ENCODE data around the gene ADAMTS16.

ADAMTS16 gene

GRCh38 chr5:5139777-5140478 is at the start of gene ADAMTS16:
TSS of gene ADAMTS16 (plus strand) at chr5:5140330. CDS start at chr5:5140468, 138 bp downstream.
- DNase-seq, result no peak
- Histone ChIP-seq H3K27ac (no peak within 1 kb of the TSS), H3K9me3 (ENCODE audit: severe bottlenecking) (peaks cover 2% of the 10 kb centered on the region), H3K27me3 (ENCODE audit: insufficient read depth, low read depth, severe bottlenecking) (peaks cover 78% of the 10 kb centered on the region), H3K4me3 (ENCODE audit: low read depth, low read length) (peak within 1 kb of the TSS; percentile 1; the same call in 1 of the 2 replicates), H3K36me3 (no peaks in the 10 kb centered on the region)
- no peak for TF ChIP-seq CTCF (IDR thresholded peaks at IDR 0.05; ENCODE audit: low read depth, low read length)

- Histone ChIP-seq H3K27ac (no peak overlapping the region), H3K4me3 (ENCODE audit: low read depth, low read length) (no peak overlapping the region), H3K27me3 (ENCODE audit: insufficient read depth, low read depth, severe bottlenecking) (peaks cover 90% of the 10 kb centered on the region), H3K36me3 (no peaks in the 10 kb centered on the region), H3K9me3 (ENCODE audit: severe bottlenecking) (no peaks in the 10 kb centered on the region)
- DNase-seq, result no peak
- no peak for TF ChIP-seq CTCF (IDR thresholded peaks at IDR 0.05; ENCODE audit: low read depth, low read length)
Observed at GRCh38 chr5:5092149-5092548, 48.0 kb upstream of the ADAMTS16 start.

GRCh38 chr5:5100635-5101034 is 39.5 kb upstream of the ADAMTS16 start:
- TF ChIP-seq CTCF (IDR thresholded peaks at IDR 0.05; ENCODE audit: low read depth, low read length), result no peak

GRCh38 chr5:5101676-5102075 is 38.5 kb upstream of the ADAMTS16 start:
- Histone ChIP-seq H3K27ac (no peak overlapping the region), H3K36me3 (no peaks in the 10 kb centered on the region), H3K4me3 (ENCODE audit: low read depth, low read length) (no peak overlapping the region), H3K9me3 (ENCODE audit: severe bottlenecking) (peaks cover 6% of the 10 kb centered on the region), H3K27me3 (ENCODE audit: insufficient read depth, low read depth, severe bottlenecking) (peaks cover 86% of the 10 kb centered on the region)
- no peak for DNase-seq
- TF ChIP-seq CTCF (IDR thresholded peaks at IDR 0.05; ENCODE audit: low read depth, low read length), result no peak

More at GRCh38 chr5:5100635-5101034, 39.5 kb upstream of the ADAMTS16 start:
- H3K27ac ChIP-seq, result no peak overlapping the region
- H3K27me3 ChIP-seq (ENCODE audit: insufficient read depth, low read depth, severe bottlenecking), result peaks cover 88% of the 10 kb centered on the region
- H3K4me3 ChIP-seq (ENCODE audit: low read depth, low read length), result no peak overlapping the region
- H3K9me3 ChIP-seq (ENCODE audit: severe bottlenecking), result peaks cover 6% of the 10 kb centered on the region
- DNase-seq, result no peak
- no peaks in the 10 kb centered on the region for H3K36me3 ChIP-seq

GRCh38 chr5:5103245-5103644 is 36.9 kb upstream of the ADAMTS16 start:
- no peak for DNase-seq
- Histone ChIP-seq H3K9me3 (ENCODE audit: severe bottlenecking) (peaks cover 6% of the 10 kb centered on the region), H3K27ac (no peak overlapping the region), H3K36me3 (no peaks in the 10 kb centered on the region), H3K4me3 (ENCODE audit: low read depth, low read length) (no peak overlapping the region), H3K27me3 (ENCODE audit: insufficient read depth, low read depth, severe bottlenecking) (peaks cover 88% of the 10 kb centered on the region)
- no peak for TF ChIP-seq CTCF (IDR thresholded peaks at IDR 0.05; ENCODE audit: low read depth, low read length)

- no peak for DNase-seq
- no peak overlapping the region for H3K27ac ChIP-seq
- H3K4me3 ChIP-seq (ENCODE audit: low read depth, low read length), result no peak overlapping the region
Observed at GRCh38 chr5:5104550-5104949, 35.6 kb upstream of the ADAMTS16 start.

More at GRCh38 chr5:5104550-5104949, 35.6 kb upstream of the ADAMTS16 start:
- TF ChIP-seq CTCF (IDR thresholded peaks at IDR 0.05; ENCODE audit: low read depth, low read length), result no peak
- H3K27me3 ChIP-seq (ENCODE audit: insufficient read depth, low read depth, severe bottlenecking), result peaks cover 85% of the 10 kb centered on the region
- no peaks in the 10 kb centered on the region for H3K36me3 ChIP-seq
- H3K9me3 ChIP-seq (ENCODE audit: severe bottlenecking), result peaks cover 6% of the 10 kb centered on the region
